ENCODE measurements around the gene OR2V1.

- TF ChIP-seq CTCF (IDR thresholded peaks at IDR 0.05 in 2 of 3, conservative IDR thresholded peaks at IDR 0.05 in 1 of 3; ENCODE audit: borderline replicate concordance in 1 of 3, insufficient read depth in 1 of 3, low read depth in 2 of 3, low read length in 2 of 3) (no peak), ZNF274 (IDR thresholded peaks at IDR 0.05; ENCODE audit: low read depth, low read length) (no peak), FOSL1 (IDR thresholded peaks at IDR 0.05; ENCODE audit: low read depth) (no peak), ELF1 (IDR thresholded peaks at IDR 0.05; ENCODE audit: borderline replicate concordance, low read depth) (no peak), POLR2AphosphoS5 (IDR thresholded peaks at IDR 0.05; ENCODE audit: low read depth, low read length) (no peak), EZH2phosphoT487 (IDR thresholded peaks at IDR 0.05; ENCODE audit: borderline replicate concordance) (no peak), RAD21 (IDR thresholded peaks at IDR 0.05; ENCODE audit: low read depth) (no peak), YY1 (IDR thresholded peaks at IDR 0.05; ENCODE audit: extremely low read depth, insufficient replicate concordance, low read depth, low read length) (no peak), POLR2A (IDR thresholded peaks at IDR 0.05; ENCODE audit: borderline replicate concordance, extremely low read depth, insufficient read depth, insufficient read length) (no peak)
- TF ChIP-seq, protein P1, sequence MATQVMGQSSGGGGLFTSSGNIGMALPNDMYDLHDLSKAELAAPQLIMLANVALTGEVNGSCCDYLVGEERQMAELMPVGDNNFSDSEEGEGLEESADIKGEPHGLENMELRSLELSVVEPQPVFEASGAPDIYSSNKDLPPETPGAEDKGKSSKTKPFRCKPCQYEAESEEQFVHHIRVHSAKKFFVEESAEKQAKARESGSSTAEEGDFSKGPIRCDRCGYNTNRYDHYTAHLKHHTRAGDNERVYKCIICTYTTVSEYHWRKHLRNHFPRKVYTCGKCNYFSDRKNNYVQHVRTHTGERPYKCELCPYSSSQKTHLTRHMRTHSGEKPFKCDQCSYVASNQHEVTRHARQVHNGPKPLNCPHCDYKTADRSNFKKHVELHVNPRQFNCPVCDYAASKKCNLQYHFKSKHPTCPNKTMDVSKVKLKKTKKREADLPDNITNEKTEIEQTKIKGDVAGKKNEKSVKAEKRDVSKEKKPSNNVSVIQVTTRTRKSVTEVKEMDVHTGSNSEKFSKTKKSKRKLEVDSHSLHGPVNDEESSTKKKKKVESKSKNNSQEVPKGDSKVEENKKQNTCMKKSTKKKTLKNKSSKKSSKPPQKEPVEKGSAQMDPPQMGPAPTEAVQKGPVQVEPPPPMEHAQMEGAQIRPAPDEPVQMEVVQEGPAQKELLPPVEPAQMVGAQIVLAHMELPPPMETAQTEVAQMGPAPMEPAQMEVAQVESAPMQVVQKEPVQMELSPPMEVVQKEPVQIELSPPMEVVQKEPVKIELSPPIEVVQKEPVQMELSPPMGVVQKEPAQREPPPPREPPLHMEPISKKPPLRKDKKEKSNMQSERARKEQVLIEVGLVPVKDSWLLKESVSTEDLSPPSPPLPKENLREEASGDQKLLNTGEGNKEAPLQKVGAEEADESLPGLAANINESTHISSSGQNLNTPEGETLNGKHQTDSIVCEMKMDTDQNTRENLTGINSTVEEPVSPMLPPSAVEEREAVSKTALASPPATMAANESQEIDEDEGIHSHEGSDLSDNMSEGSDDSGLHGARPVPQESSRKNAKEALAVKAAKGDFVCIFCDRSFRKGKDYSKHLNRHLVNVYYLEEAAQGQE (IDR thresholded peaks at IDR 0.05; ENCODE audit: low read depth), result no peak
- TF ChIP-seq, protein P2, sequence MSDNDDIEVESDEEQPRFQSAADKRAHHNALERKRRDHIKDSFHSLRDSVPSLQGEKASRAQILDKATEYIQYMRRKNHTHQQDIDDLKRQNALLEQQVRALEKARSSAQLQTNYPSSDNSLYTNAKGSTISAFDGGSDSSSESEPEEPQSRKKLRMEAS (IDR thresholded peaks at IDR 0.05), result no peak
Measured at GRCh38 chr5:181127456-181127855, 3.5 kb downstream of the OR2V1 start.
